ENCODE data around the gene PID1. TPM values are rescaled to one million over a fixed set of nuclear protein-coding genes. Genes with fewer than 3 reads are reported as not detected.

PID1 gene
- total and polyA plus RNA-seq, 4 donors, result 17.0 to 45.7 (median 30.0) TPM

GRCh38 chr2:228999326-228999725, 271.8 kb downstream of the PID1 start:
- H3K4me3 ChIP-seq, result no peak overlapping the region
- peaks cover 0 to 4% (median 4%) of the 10 kb centered on the region in 4 donors for H3K9me3 ChIP-seq (ENCODE audit: control insufficient read depth in 4 of 4, insufficient read depth in 3 of 4, low read length in 3 of 4)
- no peak for TF ChIP-seq CTCF (IDR thresholded peaks at IDR 0.05; ENCODE audit: control extremely low read depth, extremely low read depth)
- no peak overlapping the region for H3K27ac ChIP-seq (ENCODE audit: low read depth in 1 of 2, low read length in 1 of 2)
- no peak overlapping the region for H3K9ac ChIP-seq (ENCODE audit: insufficient read depth in 1 of 2, low read length in 2 of 2)
- WGBS, 2 donors, result 74 to 89% methylated on average over 1 of the region's 1 CpG
- ATAC-seq (ENCODE audit: insufficient read depth, low FRiP score), result no peak
- DNase-seq, result no peak
- H3K4me1 ChIP-seq (ENCODE audit: control insufficient read depth in 5 of 5, insufficient read depth in 5 of 5, low read length in 5 of 5), result no peaks in the 10 kb centered on the region
- H3K27me3 ChIP-seq (ENCODE audit: control insufficient read depth in 3 of 3, insufficient read depth in 3 of 3, low read length in 2 of 3), result no peaks in the 10 kb centered on the region
- no peaks in the 10 kb centered on the region for H3K36me3 ChIP-seq (ENCODE audit: control insufficient read depth in 4 of 4, insufficient read depth in 4 of 4, low read length in 4 of 4)

- 56 to 62% methylated on average over 3 of the region's 3 CpGs for WGBS, 2 donors
- no peak for DNase-seq
- Histone ChIP-seq H3K9me3 (ENCODE audit: control insufficient read depth in 4 of 4, insufficient read depth in 3 of 4, low read length in 3 of 4) (peaks cover 0 to 16% (median 2%) of the 10 kb centered on the region in 4 donors), H3K9ac (ENCODE audit: insufficient read depth in 1 of 2, low read length in 2 of 2) (no peak overlapping the region), H3K4me3 (no peak overlapping the region), H3K27ac (ENCODE audit: low read depth in 1 of 2, low read length in 1 of 2) (no peak overlapping the region), H3K27me3 (ENCODE audit: control insufficient read depth in 3 of 3, insufficient read depth in 3 of 3, low read length in 2 of 3) (no peaks in the 10 kb centered on the region), H3K4me1 (ENCODE audit: control insufficient read depth in 5 of 5, insufficient read depth in 5 of 5, low read length in 5 of 5) (no peaks in the 10 kb centered on the region), H3K36me3 (ENCODE audit: control insufficient read depth in 4 of 4, insufficient read depth in 4 of 4, low read length in 4 of 4) (no peaks in the 10 kb centered on the region)
- no peak for ATAC-seq (ENCODE audit: insufficient read depth, low FRiP score)
- TF ChIP-seq CTCF (IDR thresholded peaks at IDR 0.05; ENCODE audit: control extremely low read depth, extremely low read depth), result no peak
Observed at GRCh38 chr2:228988786-228989185, 282.3 kb downstream of the PID1 start.

GRCh38 chr2:228987441-228988155, 283.5 kb downstream of the PID1 start:
- Histone ChIP-seq H3K27me3 (ENCODE audit: control insufficient read depth in 3 of 3, insufficient read depth in 3 of 3, low read length in 2 of 3) (no peaks in the 10 kb centered on the region), H3K9ac (ENCODE audit: insufficient read depth in 1 of 2, low read length in 2 of 2) (no peak overlapping the region), H3K4me1 (ENCODE audit: control insufficient read depth in 5 of 5, insufficient read depth in 5 of 5, low read length in 5 of 5) (no peaks in the 10 kb centered on the region), H3K4me3 (no peak overlapping the region), H3K36me3 (ENCODE audit: control insufficient read depth in 4 of 4, insufficient read depth in 4 of 4, low read length in 4 of 4) (no peaks in the 10 kb centered on the region), H3K9me3 (ENCODE audit: control insufficient read depth in 4 of 4, insufficient read depth in 3 of 4, low read length in 3 of 4) (peaks cover 0 to 12% (median 2%) of the 10 kb centered on the region in 4 donors), H3K27ac (ENCODE audit: low read depth in 1 of 2, low read length in 1 of 2) (no peak overlapping the region)
- TF ChIP-seq CTCF (IDR thresholded peaks at IDR 0.05; ENCODE audit: control extremely low read depth, extremely low read depth), result no peak
- DNase-seq (peak in 1 of 3 donors; percentile 34), ATAC-seq (ENCODE audit: insufficient read depth, low FRiP score) (no peak)
- 72 to 79% methylated on average over 2 of the region's 2 CpGs for WGBS, 2 donors
